GM12878 (cell line): ENCODE results near the gene RBM43. TPM values are rescaled to one million over a fixed set of nuclear protein-coding genes. Genes with fewer than 3 reads are reported as not detected.

ENCODE experiments used
- ATAC-seq: fragments of 200-7000 bp; cut with Tn5 transposase; 3 replicates; pipeline ENCODE4 v1.9.1; 2020; ENCODE audit warnings: mild to moderate bottlenecking, moderate library complexity
- BruUV-seq: library from RNA; stranded (reverse); fragments of 400-500 nt; replicated peaks from 2 replicates; lab custom pipeline; 2021; lab: Mats Ljungman, UMichigan
- CTCF ChIA-PET: fragments of 300-600 bp; sonication (Branson Sonifier 250); formaldehyde crosslinking; extraction: SDS; loops from one replicate; lab custom pipeline; 2021; ENCODE audit warnings: inconsistent platforms; lab: Yijun Ruan, JAX
- POLR2A ChIA-PET: fragments of 350-600 bp; formaldehyde crosslinking; extraction: SDS; loops from one replicate; lab custom pipeline; 2021; ENCODE audit warnings: inconsistent platforms; lab: Charles Lee
- RAD21 ChIA-PET: fragments of 300-600 bp; sonication (Branson Sonifier 250); formaldehyde crosslinking; loops from one replicate; lab custom pipeline; 2023; ENCODE audit warnings: antibody characterized with exemption; ENCODE audit not compliant: unreplicated experiment; lab: Charles Lee
- SMC1A ChIA-PET: fragments of 300-600 bp; sonication (Branson Sonifier 250); formaldehyde crosslinking; loops from one replicate; lab custom pipeline; 2023; ENCODE audit not compliant: unreplicated experiment, uncharacterized antibody; lab: Charles Lee
- DNase-seq: peaks from one replicate; pipeline ENCODE4 v3.0.0-alpha.2; 2011; ENCODE audit warnings: low read depth, low spot score
- FAIRE-seq: peaks from 3 replicates; lab custom pipeline; 2011; peaks lifted over from hg19 to GRCh38; lab: Jason Lieb, UNC
- H2AFZ ChIP-seq: 2 replicates; pipeline ENCODE4 v1.6.0; 2011; ENCODE audit warnings: low read depth, low read length, control low read depth; ENCODE audit not compliant: control insufficient read depth
- H3K27ac ChIP-seq: 2 replicates; pipeline ENCODE4 v1.5.1; 2011; ENCODE audit warnings: control low read depth; ENCODE audit not compliant: control insufficient read depth, insufficient read depth
- H3K27me3 ChIP-seq, 2 experiments: replicated peaks in 1 of 2; 2 replicates each; pipeline versions ENCODE4 v1.6.0 to v1.6.1; 2011; ENCODE audit warnings: low read length in 1 of 2; ENCODE audit not compliant: control insufficient read depth in 2 of 2, insufficient read depth in 2 of 2
- H3K36me3 ChIP-seq, 2 experiments: 2 replicates each; pipeline ENCODE4 v1.5.1; 2011; ENCODE audit warnings: low read length in 1 of 2; ENCODE audit not compliant: control insufficient read depth in 2 of 2, insufficient read depth in 2 of 2
- H3K4me1 ChIP-seq: 2 replicates; pipeline ENCODE4 v1.6.1; 2011; ENCODE audit warnings: mild to moderate bottlenecking, low read length, moderate library complexity, mixed read lengths; ENCODE audit not compliant: control insufficient read depth, insufficient read depth
- H3K4me2 ChIP-seq: 2 replicates; pipeline ENCODE4 v1.6.0; 2011; ENCODE audit warnings: control low read depth; ENCODE audit not compliant: control insufficient read depth, insufficient read depth
- H3K4me3 ChIP-seq: fragments of 200-600 bp; sonication (generic); 2 replicates; pipeline ENCODE4 v1.5.1; 2016
- H3K79me2 ChIP-seq: 2 replicates; pipeline ENCODE4 v1.6.0; 2011; ENCODE audit warnings: low read length; ENCODE audit not compliant: control insufficient read depth, insufficient read depth
- H3K9ac ChIP-seq: 2 replicates; pipeline ENCODE4 v1.8.0; 2011; ENCODE audit warnings: low read length, control low read depth, mixed read lengths; ENCODE audit not compliant: control insufficient read depth, insufficient read depth
- H3K9me3 ChIP-seq: replicated peaks from 3 replicates; pipeline ENCODE4 v1.5.1; 2011; ENCODE audit warnings: mild to moderate bottlenecking, low read length; ENCODE audit not compliant: control insufficient read depth, insufficient read depth
- H4K20me1 ChIP-seq: 2 replicates; pipeline ENCODE4 v1.6.0; 2011; ENCODE audit not compliant: control insufficient read depth, insufficient read depth
- BHLHE40 ChIP-seq, 2 experiments: fragments of 450-650 bp in 1 of 2; IDR thresholded peaks; 2 replicates each; pipeline ENCODE4 v1.6.1; 2011 to 2017; ENCODE audit warnings: low read depth in 2 of 2, borderline replicate concordance in 1 of 2, improper control_type of control experiment in 1 of 2, low read length in 1 of 2, mild to moderate bottlenecking in 1 of 2
- CBX5 ChIP-seq: sonication (generic); IDR thresholded peaks from 2 replicates; pipeline ENCODE4 v1.6.1; 2016; ENCODE audit warnings: low read depth, moderate library complexity, mild to moderate bottlenecking, inconsistent platforms
- EP300 ChIP-seq, 2 experiments: fragments of 150-350 bp in 1 of 2; IDR thresholded peaks; 2 replicates each; pipeline ENCODE4 v1.6.1; 2011 to 2012; ENCODE audit warnings: low read depth in 2 of 2, low read length in 2 of 2, borderline replicate concordance in 1 of 2, improper control_type of control experiment in 1 of 2, inconsistent platforms in 1 of 2; ENCODE audit not compliant: control insufficient read depth in 1 of 2
- HDAC6 ChIP-seq: fragments of 200-600 bp; sonication (generic); IDR thresholded peaks from one replicate; pipeline ENCODE4 v1.8.0; 2017; ENCODE audit warnings: antibody characterized with exemption; ENCODE audit not compliant: unreplicated experiment
- IRF3 ChIP-seq: fragments of 450-650 bp; IDR thresholded peaks from 2 replicates; pipeline ENCODE4 v1.6.1; 2014; ENCODE audit warnings: mild to moderate bottlenecking
- MAX ChIP-seq: IDR thresholded peaks from 2 replicates; pipeline ENCODE4 v1.6.1; 2012; ENCODE audit warnings: low read depth, low read length, improper control_type of control experiment
- PML ChIP-seq: IDR thresholded peaks from 2 replicates; pipeline ENCODE4 v1.6.1; 2012; ENCODE audit warnings: low read length, inconsistent platforms
- SMC3 ChIP-seq: IDR thresholded peaks from 2 replicates; pipeline ENCODE4 v1.6.1; 2011; ENCODE audit warnings: low read length, improper control_type of control experiment, borderline replicate concordance
- SREBF2 ChIP-seq: IDR thresholded peaks from 2 replicates; pipeline ENCODE4 v1.6.1; 2012; ENCODE audit warnings: mild to moderate bottlenecking, low read length
- STAT3 ChIP-seq: IDR thresholded peaks from 2 replicates; pipeline ENCODE4 v1.6.1; 2011; ENCODE audit warnings: low read depth, low read length, improper control_type of control experiment
- WRNIP1 ChIP-seq: IDR thresholded peaks from 2 replicates; pipeline ENCODE4 v1.6.1; 2011; ENCODE audit warnings: low read depth, low read length, improper control_type of control experiment, borderline replicate concordance
- ZNF217 ChIP-seq: fragments of 450-650 bp; IDR thresholded peaks from 2 replicates; pipeline ENCODE4 v1.6.1; 2017; ENCODE audit warnings: antibody characterized with exemption, mild to moderate bottlenecking
- ZNF592 ChIP-seq: fragments of 450-650 bp; IDR thresholded peaks from 2 replicates; pipeline ENCODE4 v1.6.1; 2017; ENCODE audit warnings: mild to moderate bottlenecking, moderate library complexity
- WGBS: methylation state at CpG from one replicate; pipeline ENCODE4 v1.1.6; 2016; ENCODE audit warnings: low lambda C conversion rate; ENCODE audit not compliant: insufficient replicate concordance, insufficient coverage; ENCODE audit errors: missing lambda C conversion rate; 5-methylcytosine and 5-hydroxymethylcytosine counted together
- in situ Hi-C: fragments of 300-500 bp; cut with MboI; formaldehyde crosslinking; loops from 9 replicates; pipeline ENCODE4 v1.14.3; 2018; ENCODE audit warnings: mixed read lengths
- intact Hi-C: fragments of 100-400 bp; cut with micrococcal nuclease; formaldehyde crosslinking; loops from one replicate; pipeline ENCODE4 v1.14.2; 2022; ENCODE audit not compliant: unreplicated experiment
- polyA plus RNA-seq, 11 experiments: library from polyadenylated mRNA; depleted of rRNA in 4 of 11; unstranded in 6 of 11; stranded (reverse) in 5 of 11; fragments of >200 nt; fragmentation: Nextera tagmentation in 4 of 11; fragmentation: Illumina TruSeq in 1 of 11; extraction: Ambion mirVana in 4 of 11; extraction: Trizol in 1 of 11; gene quantifications; 1 replicate in 1 of 11; 2 replicates in 10 of 11; pipeline versions ENCODE4 v1.2.1 to v1.2.3, GENCODE V29; 2011 to 2016; ENCODE audit warnings: inconsistent platforms in 2 of 11, missing spikeins in 2 of 11, low read depth in 1 of 11
- total RNA-seq, 4 experiments: library from RNA; depleted of rRNA in 3 of 4; stranded (reverse); fragments of >200 nt in 3 of 4; fragmentation: Illumina TruSeq in 1 of 4; extraction: Trizol in 1 of 4; gene quantifications; 2 replicates each; pipeline versions ENCODE4 v1.2.1 to v1.2.3, GENCODE V29; 2013 to 2021

The RBM43 gene
- total and polyA plus RNA-seq, 10 of the 15 experiments (the other 5 are each of a cell fraction or from before 2014, with no cell fraction given) = 0.86 to 5.3 (median 2.6) TPM

- no peak for FAIRE-seq
- SMC1A ChIA-PET = interaction anchor here (2.5 kb wide), 1 partner anchor 10 kb away, joined by 5 read pairs; no protein-coding TSS in a partner anchor
- WGBS = 97% methylated on average over 2 of the region's 2 CpGs
- Histone ChIP-seq H3K36me3 (peaks cover 7 to 41% of the 10 kb centered on the region in 2 experiments), H3K27me3 (no peaks in the 10 kb centered on the region), H3K9ac (no peak overlapping the region), H2AFZ (no peak overlapping the region), H3K4me3 (no peak overlapping the region), H4K20me1 (no peaks in the 10 kb centered on the region), H3K9me3 (no peaks in the 10 kb centered on the region), H3K79me2 (peaks cover under 1% of the 10 kb centered on the region; the same call in 1 of the 2 replicates), H3K4me2 (no peak overlapping the region), H3K4me1 (no peaks in the 10 kb centered on the region), H3K27ac (no peak overlapping the region)
- no peak for ATAC-seq
- in situ Hi-C loops = loop anchor here (25.0 kb wide), 2 partner anchors 134 to 1434 kb away; partner anchors contain the start of genes ARL6IP6, PRPF40A and RIF1
- intact Hi-C loops = no loop called here
- no peak for DNase-seq
- TF ChIP-seq SREBF2 (no peak), EP300 (IDR thresholded peaks at IDR 0.05; ENCODE audit: borderline replicate concordance in 1 of 2, control insufficient read depth in 1 of 2, low read depth in 2 of 2, low read length in 2 of 2) (no peak), PML (no peak), ZNF592 (no peak), IRF3 (no peak), WRNIP1 (no peak), CBX5 (no peak), STAT3 (no peak), SMC3 (no peak), HDAC6 (no peak), ZNF217 (no peak), MAX (no peak), BHLHE40 (IDR thresholded peaks at IDR 0.05; ENCODE audit: borderline replicate concordance in 1 of 2, low read depth in 2 of 2, low read length in 1 of 2) (no peak)
- no TSS peak for BruUV-seq
- CTCF ChIA-PET = interaction anchor here (0.7 kb wide), 1 partner anchor 11 kb away, joined by 4 read pairs; the partner anchor contains the start of gene NMI
- RAD21 ChIA-PET = interaction anchor here (0.5 kb wide), 1 partner anchor 26 kb away, joined by 4 read pairs; no protein-coding TSS in a partner anchor
- POLR2A ChIA-PET = no interaction called here
Observed at GRCh38 chr2:151278487-151278886, 16.8 kb upstream of the RBM43 start.
